Fibroblast of lung (primary cell): ENCODE results near the gene ATF7IP.

ENCODE experiments used
- EZH2 ChIP-seq: IDR thresholded peaks from 2 replicates; pipeline ENCODE4 v1.5.1; 2012; ENCODE audit warnings: low read length, control low read depth, mild to moderate bottlenecking; ENCODE audit errors: missing control alignments
- TF ChIP-seq, protein P1 (sequence below), 2 donors: IDR thresholded peaks in 1 of 2; conservative IDR thresholded peaks in 1 of 2; 1 replicate in 1 of 2; 2 replicates in 1 of 2; pipeline ENCODE4 v1.5.1; 2011 to 2012; ENCODE audit warnings: low read length in 2 of 2, control low read depth in 1 of 2, inconsistent platforms in 1 of 2, low read depth in 1 of 2, mild to moderate bottlenecking in 1 of 2

GRCh38 chr12:14384783-14385638 is 19.5 kb downstream of the ATF7IP start:
- TF ChIP-seq, protein P1, sequence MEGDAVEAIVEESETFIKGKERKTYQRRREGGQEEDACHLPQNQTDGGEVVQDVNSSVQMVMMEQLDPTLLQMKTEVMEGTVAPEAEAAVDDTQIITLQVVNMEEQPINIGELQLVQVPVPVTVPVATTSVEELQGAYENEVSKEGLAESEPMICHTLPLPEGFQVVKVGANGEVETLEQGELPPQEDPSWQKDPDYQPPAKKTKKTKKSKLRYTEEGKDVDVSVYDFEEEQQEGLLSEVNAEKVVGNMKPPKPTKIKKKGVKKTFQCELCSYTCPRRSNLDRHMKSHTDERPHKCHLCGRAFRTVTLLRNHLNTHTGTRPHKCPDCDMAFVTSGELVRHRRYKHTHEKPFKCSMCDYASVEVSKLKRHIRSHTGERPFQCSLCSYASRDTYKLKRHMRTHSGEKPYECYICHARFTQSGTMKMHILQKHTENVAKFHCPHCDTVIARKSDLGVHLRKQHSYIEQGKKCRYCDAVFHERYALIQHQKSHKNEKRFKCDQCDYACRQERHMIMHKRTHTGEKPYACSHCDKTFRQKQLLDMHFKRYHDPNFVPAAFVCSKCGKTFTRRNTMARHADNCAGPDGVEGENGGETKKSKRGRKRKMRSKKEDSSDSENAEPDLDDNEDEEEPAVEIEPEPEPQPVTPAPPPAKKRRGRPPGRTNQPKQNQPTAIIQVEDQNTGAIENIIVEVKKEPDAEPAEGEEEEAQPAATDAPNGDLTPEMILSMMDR (conservative IDR thresholded peaks at IDR 0.05 in 1 of 2, IDR thresholded peaks at IDR 0.05 in 1 of 2; ENCODE audit: low read depth in 1 of 2, low read length in 2 of 2): no peak
- TF ChIP-seq EZH2: no peak
